Endodermal cell (in vitro differentiated cells): ENCODE results near the gene TGM4. TPM values are rescaled to one million over a fixed set of nuclear protein-coding genes. Genes with fewer than 3 reads are reported as not detected.
"Not testable (repeated sequence)": the region's sequence is repeated elsewhere in the genome, so short reads cannot be mapped to it uniquely, and the experiment has no call there.

Experiments
- DNase-seq: peaks from one replicate; pipeline ENCODE4 v3.0.0-alpha.2; 2017
- H3K27ac ChIP-seq: 2 replicates; pipeline ENCODE4 v1.5.1; 2013; ENCODE audit warnings: mild to moderate bottlenecking, low read depth, low read length, moderate library complexity
- H3K27me3 ChIP-seq: 2 replicates; pipeline ENCODE4 v1.6.1; 2013; ENCODE audit warnings: mild to moderate bottlenecking, low read length, moderate library complexity; ENCODE audit not compliant: insufficient read depth, control insufficient read depth, poor library complexity, severe bottlenecking
- H3K36me3 ChIP-seq: 2 replicates; pipeline ENCODE4 v1.7.0; 2013; ENCODE audit warnings: mild to moderate bottlenecking, low read length, moderate library complexity; ENCODE audit not compliant: control insufficient read depth, insufficient read depth
- H3K4me1 ChIP-seq: one replicate; pipeline ENCODE4 v1.7.0; 2013; ENCODE audit warnings: low read length; ENCODE audit not compliant: control insufficient read depth, insufficient read depth
- H3K4me3 ChIP-seq: 2 replicates; pipeline ENCODE4 v1.5.1; 2013; ENCODE audit warnings: mild to moderate bottlenecking, low read length, moderate library complexity
- H3K9ac ChIP-seq: 2 replicates; pipeline ENCODE4 v1.6.1; 2013; ENCODE audit warnings: mild to moderate bottlenecking, low read length, moderate library complexity; ENCODE audit not compliant: poor library complexity, severe bottlenecking; ENCODE audit errors: extremely low read depth
- H3K9me3 ChIP-seq: 2 replicates; pipeline ENCODE4 v1.6.1; 2013; ENCODE audit warnings: mild to moderate bottlenecking, low read length, moderate library complexity; ENCODE audit not compliant: control insufficient read depth
- H3K27ac Mint-ChIP-seq: 2 replicates; pipeline ENCODE4 v1.8.0; 2020; ENCODE audit warnings: mixed read lengths
- H3K27me3 Mint-ChIP-seq: 2 replicates; pipeline ENCODE4 v1.8.0; 2021; ENCODE audit warnings: mild to moderate bottlenecking, mixed read lengths; ENCODE audit not compliant: insufficient read depth
- H3K36me3 Mint-ChIP-seq: 2 replicates; pipeline ENCODE4 v1.8.0; 2020; ENCODE audit warnings: low read depth, mixed read lengths
- H3K4me1 Mint-ChIP-seq: 2 replicates; pipeline ENCODE4 v1.8.0; 2020; ENCODE audit warnings: mixed read lengths
- H3K4me3 Mint-ChIP-seq: 2 replicates; pipeline ENCODE4 v1.8.0; 2020; ENCODE audit warnings: mild to moderate bottlenecking, moderate library complexity, mixed read lengths
- H3K9me3 Mint-ChIP-seq: 2 replicates; pipeline ENCODE4 v1.8.0; 2020; ENCODE audit warnings: mild to moderate bottlenecking, mixed read lengths
- CTCF ChIP-seq: fragments of 200-600 bp; sonication (generic); conservative IDR thresholded peaks from 2 replicates; pipeline ENCODE4 v1.5.0; 2021; ENCODE audit warnings: antibody characterized with exemption, mild to moderate bottlenecking
- WGBS, 2 experiments: methylation state at CpG; one replicate each; pipeline versions ENCODE4 v1.1.5 to v1.1.7; 2013; ENCODE audit warnings: missing lambda C conversion rate in 2 of 2, mixed read lengths in 1 of 2; ENCODE audit not compliant: insufficient coverage in 1 of 2, insufficient read length in 1 of 2; 5-methylcytosine and 5-hydroxymethylcytosine counted together
- total RNA-seq, 2 donors: library from RNA; stranded (reverse); fragmentation: NEBNext Ultra II Directional in 1 of 2; extraction: Animal tissue kit (Norgen Biotek cat#: 25700) in 1 of 2; gene quantifications; 2 replicates in 1 of 2; 3 replicates in 1 of 2; pipeline ENCODE4 v1.2.1, GENCODE V29; 2021

Gene TGM4
- total RNA-seq, 2 donors from 2014 or later = not detected

GRCh38 chr3:44939581-44940036 lies 65.2 kb downstream of the TGM4 start:
- Histone ChIP-seq H3K4me1 (no peaks in the 10 kb centered on the region), H3K9ac (no peak overlapping the region), H3K27me3 (no peaks in the 10 kb centered on the region), H3K36me3 (peaks cover 70% of the 10 kb centered on the region), H3K4me3 (no peak overlapping the region), H3K27ac (no peak overlapping the region), H3K9me3 (no peaks in the 10 kb centered on the region)
- Mint-ChIP-seq H3K36me3 (peaks cover 74% of the 10 kb centered on the region), H3K4me1 (peaks cover 5% of the 10 kb centered on the region), H3K27ac (peak overlapping the region; percentile 42), H3K4me3 (no peak overlapping the region), H3K9me3 (no peaks in the 10 kb centered on the region), H3K27me3 (no peaks in the 10 kb centered on the region)
- WGBS, 2 experiments = 88 to 100% methylated on average over 2 to 6 of the region's 6 CpGs
- no peak for DNase-seq
- no peak for TF ChIP-seq CTCF

- no peak overlapping the region for H3K4me3 Mint-ChIP-seq
- Histone ChIP-seq H3K36me3 (peaks cover 73% of the 10 kb centered on the region), H3K4me1 (no peaks in the 10 kb centered on the region), H3K9ac (no peak overlapping the region), H3K9me3 (no peaks in the 10 kb centered on the region), H3K4me3 (no peak overlapping the region), H3K27ac (no peak overlapping the region), H3K27me3 (no peaks in the 10 kb centered on the region)
- peaks cover 61% of the 10 kb centered on the region for H3K36me3 Mint-ChIP-seq
- WGBS, 2 experiments = 95 to 97% methylated on average over 5 to 9 of the region's 9 CpGs
- TF ChIP-seq CTCF = no peak
- H3K9me3 Mint-ChIP-seq = no peaks in the 10 kb centered on the region
- H3K27ac Mint-ChIP-seq = no peak overlapping the region
- peaks cover 5% of the 10 kb centered on the region for H3K4me1 Mint-ChIP-seq
- no peak for DNase-seq
- no peaks in the 10 kb centered on the region for H3K27me3 Mint-ChIP-seq
Measured at GRCh38 chr3:44942202-44942921, 68.0 kb downstream of the TGM4 start.

- H3K36me3 ChIP-seq = peaks cover 30% of the 10 kb centered on the region
- Mint-ChIP-seq H3K4me3 (no peak overlapping the region), H3K27ac (no peak overlapping the region), H3K36me3 (peaks cover 15% of the 10 kb centered on the region), H3K4me1 (peaks cover 4% of the 10 kb centered on the region), H3K27me3 (no peaks in the 10 kb centered on the region), H3K9me3 (no peaks in the 10 kb centered on the region)
- H3K27me3 ChIP-seq = no peaks in the 10 kb centered on the region
- H3K27ac ChIP-seq = no peak overlapping the region
- no peak for TF ChIP-seq CTCF
- no peak overlapping the region for H3K9ac ChIP-seq
- no peaks in the 10 kb centered on the region for H3K9me3 ChIP-seq
- H3K4me1 ChIP-seq = no peaks in the 10 kb centered on the region
- 92 to 96% methylated on average over 3 of the region's 3 CpGs for WGBS, 2 experiments
- H3K4me3 ChIP-seq = no peak overlapping the region
- no peak for DNase-seq
Measured at GRCh38 chr3:44948239-44948638, 73.8 kb downstream of the TGM4 start.

GRCh38 chr3:44949770-44950169 lies 75.4 kb downstream of the TGM4 start:
- H3K27ac Mint-ChIP-seq, H3K36me3 Mint-ChIP-seq, H3K9me3 ChIP-seq, H3K9ac ChIP-seq, DNase-seq, H3K4me3 ChIP-seq, H3K4me1 Mint-ChIP-seq, H3K27me3 Mint-ChIP-seq, H3K4me3 Mint-ChIP-seq, H3K27me3 ChIP-seq, H3K27ac ChIP-seq, H3K4me1 ChIP-seq, H3K9me3 Mint-ChIP-seq: not testable (repeated sequence)
- H3K36me3 ChIP-seq = peaks cover 30% of the 10 kb centered on the region
- WGBS, 2 experiments = 93 to 96% methylated on average over 4 of the region's 4 CpGs
